DMS53 (cell line): ENCODE results near the gene FAH.

ENCODE experiments used
- DNase-seq: peaks from one replicate; lab custom pipeline; 2025; lab: John Stamatoyannopoulos, UW

FAH gene

GRCh38 chr15:80173022-80173759, 20.4 kb downstream of the FAH start:
- peak; percentile 75 for DNase-seq

GRCh38 chr15:80174017-80174746, 21.4 kb downstream of the FAH start:
- no peak for DNase-seq

GRCh38 chr15:80175436-80175835, 22.6 kb downstream of the FAH start:
- DNase-seq = no peak

- DNase-seq = no peak
Observed at GRCh38 chr15:80176443-80176842, 23.6 kb downstream of the FAH start.

GRCh38 chr15:80177156-80177555, 24.4 kb downstream of the FAH start:
- no peak for DNase-seq

GRCh38 chr15:80179025-80179759, 26.4 kb downstream of the FAH start:
- peak; percentile 70 for DNase-seq

- DNase-seq = no peak
Observed at GRCh38 chr15:80179935-80180334, 27.1 kb downstream of the FAH start.

GRCh38 chr15:80180468-80180867, 27.7 kb downstream of the FAH start:
- DNase-seq = no peak

- no peak for DNase-seq
Observed at GRCh38 chr15:80180986-80181385, 28.2 kb downstream of the FAH start.

GRCh38 chr15:80182611-80183261, 29.9 kb downstream of the FAH start:
- no peak for DNase-seq

- DNase-seq = no peak
Observed at GRCh38 chr15:80183306-80183705, 30.5 kb downstream of the FAH start.

GRCh38 chr15:80183886-80184285, 31.1 kb downstream of the FAH start:
- no peak for DNase-seq

GRCh38 chr15:80184554-80184953, 31.8 kb downstream of the FAH start:
- no peak for DNase-seq

GRCh38 chr15:80185152-80185551, 32.4 kb downstream of the FAH start:
- DNase-seq = no peak

- DNase-seq = no peak
Observed at GRCh38 chr15:80186066-80186465, 33.3 kb downstream of the FAH start.

GRCh38 chr15:80186597-80186996, 33.8 kb downstream of the FAH start:
- DNase-seq = no peak

GRCh38 chr15:80188251-80188650, 35.5 kb downstream of the FAH start:
- DNase-seq = peak; percentile 49

GRCh38 chr15:80191198-80191597, 38.4 kb downstream of the FAH start:
- DNase-seq = no peak

- DNase-seq = no peak
Observed at GRCh38 chr15:80191897-80192595, 39.2 kb downstream of the FAH start.

- DNase-seq = no peak
Observed at GRCh38 chr15:80194186-80194585, 41.4 kb downstream of the FAH start.

- peak; percentile 35 for DNase-seq
Observed at GRCh38 chr15:80194914-80195313, 42.1 kb downstream of the FAH start.

GRCh38 chr15:80199366-80199765, 46.6 kb downstream of the FAH start:
- no peak for DNase-seq
